Smooth muscle cell (in vitro differentiated cells): Measurements from ENCODE around the gene RNF150. TPM values are rescaled to one million over a fixed set of nuclear protein-coding genes. Genes with fewer than 3 reads are reported as not detected.
"Not testable (repeated sequence)": the region's sequence is repeated elsewhere in the genome, so short reads cannot be mapped to it uniquely, and the experiment has no call there.

Experiments used
- DNase-seq: peaks from one replicate; lab custom pipeline; 2025; ENCODE audit not compliant: unreplicated experiment; lab: John Stamatoyannopoulos, UW
- H2AFZ ChIP-seq: fragments of 200-600 bp; sonication (generic); 2 replicates; pipeline ENCODE4 v1.6.0; 2016; ENCODE audit warnings: antibody characterized with exemption, low read depth, mild to moderate bottlenecking
- H3F3A ChIP-seq: fragments of 200-600 bp; sonication (generic); 2 replicates; pipeline ENCODE4 v1.6.0; 2017; ENCODE audit warnings: antibody characterized with exemption, low read depth
- H3K27ac ChIP-seq: fragments of 200-600 bp; sonication (generic); 2 replicates; pipeline ENCODE4 v1.5.1; 2016; ENCODE audit warnings: low read depth, mild to moderate bottlenecking
- H3K27me3 ChIP-seq: fragments of 200-600 bp; sonication (generic); 2 replicates; pipeline ENCODE4 v1.6.1; 2016; ENCODE audit warnings: low read depth, mild to moderate bottlenecking
- H3K36me3 ChIP-seq: fragments of 200-600 bp; sonication (generic); 2 replicates; pipeline ENCODE4 v1.5.1; 2016; ENCODE audit warnings: low read depth
- H3K4me1 ChIP-seq: fragments of 200-600 bp; sonication (generic); 2 replicates; pipeline ENCODE4 v1.5.1; 2016; ENCODE audit warnings: low read depth
- H3K4me2 ChIP-seq: fragments of 200-600 bp; sonication (generic); 2 replicates; pipeline ENCODE4 v1.6.0; 2016; ENCODE audit warnings: mild to moderate bottlenecking
- H3K4me3 ChIP-seq: fragments of 200-600 bp; sonication (generic); 2 replicates; pipeline ENCODE4 v1.5.1; 2016; ENCODE audit warnings: mild to moderate bottlenecking
- H3K79me2 ChIP-seq: fragments of 200-600 bp; sonication (generic); 2 replicates; pipeline ENCODE4 v1.6.0; 2016; ENCODE audit warnings: low read depth, mild to moderate bottlenecking
- H3K9ac ChIP-seq: fragments of 200-600 bp; sonication (generic); 2 replicates; pipeline ENCODE4 v1.6.0; 2016; ENCODE audit warnings: low read depth
- H3K9me3 ChIP-seq: fragments of 200-600 bp; sonication (generic); replicated peaks from 2 replicates; pipeline ENCODE4 v1.5.1; 2016; ENCODE audit warnings: low read depth
- H4K20me1 ChIP-seq: fragments of 200-600 bp; sonication (generic); 2 replicates; pipeline ENCODE4 v1.6.0; 2016; ENCODE audit warnings: low read depth
- CTCF ChIP-seq: fragments of 200-600 bp; sonication (generic); IDR thresholded peaks from 2 replicates; pipeline ENCODE4 v1.5.1; 2017; ENCODE audit warnings: borderline replicate concordance, mild to moderate bottlenecking, antibody characterized with exemption; ENCODE audit not compliant: insufficient read depth, poor library complexity, severe bottlenecking
- WGBS: methylation state at CpG from one replicate; pipeline ENCODE4 v1.1.7; 2016; ENCODE audit warnings: low lambda C conversion rate; 5-methylcytosine and 5-hydroxymethylcytosine counted together
- polyA plus RNA-seq: library from polyadenylated mRNA; unstranded; fragments of >200 nt; fragmentation: Nextera tagmentation; extraction: Ambion mirVana; gene quantifications from 2 replicates; pipeline ENCODE4 v1.2.1, GENCODE V29; 2016
- total RNA-seq: library from RNA; depleted of rRNA; stranded (reverse); fragments of >200 nt; gene quantifications from 2 replicates; pipeline ENCODE4 v1.2.3, GENCODE V29; 2014

RNF150 gene
- total and polyA plus RNA-seq, 2 experiments from 2014 or later, result 0.09 to 2.2 TPM

- Histone ChIP-seq H3K9ac (no peak overlapping the region), H3F3A (no peaks in the 10 kb centered on the region), H3K79me2 (no peaks in the 10 kb centered on the region), H3K27ac (no peak overlapping the region), H3K4me1 (no peaks in the 10 kb centered on the region), H3K4me2 (no peak overlapping the region), H3K9me3 (no peaks in the 10 kb centered on the region), H4K20me1 (no peaks in the 10 kb centered on the region), H3K4me3 (no peak overlapping the region), H2AFZ (no peak overlapping the region), H3K27me3 (no peaks in the 10 kb centered on the region), H3K36me3 (no peaks in the 10 kb centered on the region)
- 56% methylated on average over 3 of the region's 3 CpGs for WGBS
- no peak for TF ChIP-seq CTCF
- no peak for DNase-seq
These were observed 76.8 kb downstream of the RNF150 start for GRCh38 chr4:141056473-141056872.

DNA sequence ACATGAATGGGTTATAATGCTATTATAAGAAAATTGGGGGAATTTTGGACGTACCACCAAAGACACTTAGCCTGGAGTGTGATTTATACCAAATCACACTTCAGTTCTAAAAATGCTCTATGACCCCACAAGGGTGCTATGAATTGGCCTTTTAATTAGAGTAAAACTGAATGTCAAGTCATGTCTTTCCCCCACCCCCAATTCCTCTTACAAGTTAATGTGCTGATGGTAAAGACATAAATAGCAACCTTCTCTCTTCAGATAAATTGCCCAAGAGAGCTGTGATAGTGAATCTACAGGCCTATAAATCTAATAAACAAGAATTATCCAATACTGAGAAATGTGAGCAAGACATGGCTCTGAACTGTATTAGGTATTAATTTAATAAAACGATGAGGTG lies 78.8 kb downstream of the RNF150 start:
- no peak overlapping the region for H3K27ac ChIP-seq

GRCh38 chr4:141050999-141051398 lies 82.3 kb downstream of the RNF150 start:
- H3K79me2 ChIP-seq, DNase-seq, H3K27me3 ChIP-seq, H2AFZ ChIP-seq, H3K9me3 ChIP-seq, H4K20me1 ChIP-seq, H3F3A ChIP-seq, H3K4me1 ChIP-seq, H3K4me2 ChIP-seq, H3K36me3 ChIP-seq, H3K9ac ChIP-seq, H3K27ac ChIP-seq, H3K4me3 ChIP-seq: not testable (repeated sequence)
- WGBS, result 81% methylated on average over 1 of the region's 1 CpG

More for the DNA sequence above, 78.8 kb downstream of the RNF150 start:
- Histone ChIP-seq H3K27me3 (no peaks in the 10 kb centered on the region), H3K9ac (no peak overlapping the region), H3K4me3 (no peak overlapping the region), H3K79me2 (no peaks in the 10 kb centered on the region), H3K4me1 (no peaks in the 10 kb centered on the region), H3K4me2 (no peak overlapping the region), H3K36me3 (no peaks in the 10 kb centered on the region), H3K9me3 (no peaks in the 10 kb centered on the region), H3F3A (no peaks in the 10 kb centered on the region), H2AFZ (no peak overlapping the region), H4K20me1 (no peaks in the 10 kb centered on the region)
- WGBS, result 97% methylated on average over 2 of the region's 2 CpGs
- no peak for DNase-seq
- TF ChIP-seq CTCF, result no peak

GRCh38 chr4:141047228-141047884 lies 85.9 kb downstream of the RNF150 start:
- no peak overlapping the region for H3K9ac ChIP-seq
- WGBS, result 28% methylated on average over 7 of the region's 7 CpGs

More at GRCh38 chr4:141047228-141047884, 85.9 kb downstream of the RNF150 start:
- Histone ChIP-seq H3K4me2 (peak overlapping the region; percentile 36), H3K79me2 (no peaks in the 10 kb centered on the region), H3K4me1 (no peaks in the 10 kb centered on the region), H3K27me3 (no peaks in the 10 kb centered on the region), H3K36me3 (no peaks in the 10 kb centered on the region), H4K20me1 (no peaks in the 10 kb centered on the region), H2AFZ (no peak overlapping the region), H3K9me3 (no peaks in the 10 kb centered on the region), H3K27ac (peak overlapping the region; percentile 43), H3F3A (no peaks in the 10 kb centered on the region), H3K4me3 (no peak overlapping the region)
- TF ChIP-seq CTCF, result no peak
- DNase-seq, result no peak
